ENCODE measurements around the gene TMOD1. TPM values are rescaled to one million over a fixed set of nuclear protein-coding genes. Genes with fewer than 3 reads are reported as not detected.
"Not testable (repeated sequence)": the region's sequence is repeated elsewhere in the genome, so short reads cannot be mapped to it uniquely, and the experiment has no call there.

The TMOD1 gene
- total RNA-seq, 1 donor from 2014 or later: 186 TPM

DNA sequence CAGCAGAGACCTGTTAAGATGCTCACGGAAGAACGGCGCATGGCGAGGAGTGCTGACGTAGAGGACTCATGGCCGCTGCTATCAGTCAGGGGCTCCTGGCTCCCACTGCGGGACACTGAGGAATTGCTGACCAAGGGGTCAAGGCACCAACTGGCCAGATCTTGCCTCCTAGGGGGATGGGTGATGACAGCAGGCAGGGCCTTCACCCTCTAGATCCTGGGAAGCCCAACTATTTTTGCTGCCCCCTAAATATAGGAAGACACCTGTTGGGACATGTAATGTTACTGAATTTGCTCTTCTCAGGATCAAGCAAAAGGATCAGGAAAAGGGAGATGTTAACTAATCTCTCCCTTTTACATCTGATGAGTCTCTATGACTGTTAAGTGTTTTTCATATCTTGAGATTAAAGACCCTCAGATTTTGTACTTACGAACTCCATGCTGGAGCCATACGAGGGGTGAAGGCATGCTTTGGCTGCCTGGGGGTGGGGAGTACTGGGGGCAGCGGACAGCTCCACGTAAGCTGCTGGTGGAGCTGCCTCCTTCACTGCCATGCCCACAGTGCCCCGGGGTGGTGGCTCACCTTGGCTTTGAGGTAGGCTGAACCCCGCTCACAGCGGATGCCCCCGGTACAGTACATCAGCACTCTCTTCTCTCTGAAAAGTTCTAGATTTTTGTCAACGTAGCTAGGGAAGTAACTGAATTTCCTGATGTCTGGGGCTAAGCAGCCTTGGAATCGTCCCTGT, 103.6 kb downstream of the TMOD1 start:
- H3K36me3 ChIP-seq: peaks cover 91% of the 10 kb centered on the region
- TF ChIP-seq, protein P1, sequence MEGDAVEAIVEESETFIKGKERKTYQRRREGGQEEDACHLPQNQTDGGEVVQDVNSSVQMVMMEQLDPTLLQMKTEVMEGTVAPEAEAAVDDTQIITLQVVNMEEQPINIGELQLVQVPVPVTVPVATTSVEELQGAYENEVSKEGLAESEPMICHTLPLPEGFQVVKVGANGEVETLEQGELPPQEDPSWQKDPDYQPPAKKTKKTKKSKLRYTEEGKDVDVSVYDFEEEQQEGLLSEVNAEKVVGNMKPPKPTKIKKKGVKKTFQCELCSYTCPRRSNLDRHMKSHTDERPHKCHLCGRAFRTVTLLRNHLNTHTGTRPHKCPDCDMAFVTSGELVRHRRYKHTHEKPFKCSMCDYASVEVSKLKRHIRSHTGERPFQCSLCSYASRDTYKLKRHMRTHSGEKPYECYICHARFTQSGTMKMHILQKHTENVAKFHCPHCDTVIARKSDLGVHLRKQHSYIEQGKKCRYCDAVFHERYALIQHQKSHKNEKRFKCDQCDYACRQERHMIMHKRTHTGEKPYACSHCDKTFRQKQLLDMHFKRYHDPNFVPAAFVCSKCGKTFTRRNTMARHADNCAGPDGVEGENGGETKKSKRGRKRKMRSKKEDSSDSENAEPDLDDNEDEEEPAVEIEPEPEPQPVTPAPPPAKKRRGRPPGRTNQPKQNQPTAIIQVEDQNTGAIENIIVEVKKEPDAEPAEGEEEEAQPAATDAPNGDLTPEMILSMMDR (IDR thresholded peaks at IDR 0.05; ENCODE audit: borderline replicate concordance): no peak
- intact Hi-C loops (cut with micrococcal nuclease): no loop called here

DNA sequence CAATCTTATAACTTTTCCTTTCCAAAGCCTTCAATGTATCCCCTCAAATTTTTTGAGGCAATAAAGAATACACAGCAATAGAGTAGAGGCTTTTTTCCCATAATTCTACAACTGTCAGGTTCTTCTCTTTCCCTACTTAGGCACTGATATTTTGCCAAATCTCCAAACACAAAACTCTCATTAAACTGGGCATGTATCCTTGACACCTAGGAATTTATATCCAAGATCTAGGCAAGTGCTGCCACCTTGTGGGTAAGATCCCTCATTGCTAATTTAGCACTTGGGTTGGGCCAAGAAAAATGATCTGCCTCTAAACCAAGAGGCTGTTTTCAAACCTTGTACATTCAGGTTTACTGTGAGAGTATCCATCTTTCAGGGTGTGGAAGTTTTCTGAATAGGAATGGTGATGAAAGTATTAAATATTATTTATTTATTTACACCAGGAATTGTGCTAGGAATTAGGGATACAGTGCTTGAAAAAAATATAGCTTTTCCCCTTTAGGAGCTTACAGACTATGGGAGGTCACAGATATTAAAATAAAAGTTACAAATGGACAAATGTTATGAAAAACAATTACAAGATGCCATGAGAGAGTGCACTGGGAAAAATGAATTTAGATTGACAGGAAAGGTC, 114.1 kb downstream of the TMOD1 start:
- TF ChIP-seq, protein P1 (IDR thresholded peaks at IDR 0.05; ENCODE audit: borderline replicate concordance): peak; percentile 86
- peak overlapping the region; percentile 15 for H3K27ac ChIP-seq (replicated peaks)

More for the DNA sequence above, 103.6 kb downstream of the TMOD1 start:
- no peaks in the 10 kb centered on the region for H3K9me3 ChIP-seq (replicated peaks)
- H3K4me1 ChIP-seq: peaks cover 31% of the 10 kb centered on the region
- H3K27ac ChIP-seq (replicated peaks): peak overlapping the region; percentile 17
- H3K4me3 ChIP-seq: no peak overlapping the region
- no peaks in the 10 kb centered on the region for H3K27me3 ChIP-seq (ENCODE audit: low read depth)
- no peak for DNase-seq

DNA sequence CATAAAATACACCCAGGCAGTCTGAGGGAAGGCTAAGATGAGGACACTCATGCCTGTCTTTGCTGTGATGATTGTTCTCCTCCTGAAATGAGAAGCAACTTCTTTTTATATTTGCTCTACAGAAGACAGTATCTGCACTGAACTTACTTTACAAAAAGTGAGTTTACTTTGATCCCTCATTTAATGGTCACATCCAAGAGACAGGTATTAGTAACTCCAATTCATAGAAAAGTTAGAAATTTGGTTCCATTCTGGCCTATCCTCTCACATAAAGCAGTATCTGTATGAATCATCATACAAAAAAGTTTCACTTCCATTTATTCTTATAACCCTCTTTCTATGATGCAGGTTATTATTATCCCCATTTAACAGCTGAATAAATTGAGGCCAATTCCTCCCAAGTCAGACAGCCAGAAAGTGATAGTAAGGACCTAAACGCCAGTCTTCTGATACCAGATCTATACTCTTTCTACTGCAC, 116.5 kb downstream of the TMOD1 start:
- Histone ChIP-seq H3K4me1 (peaks cover 38% of the 10 kb centered on the region), H3K27ac (replicated peaks) (no peak overlapping the region), H3K4me3 (no peak overlapping the region), H3K9me3 (replicated peaks) (no peaks in the 10 kb centered on the region), H3K36me3 (peaks cover 68% of the 10 kb centered on the region), H3K27me3 (ENCODE audit: low read depth) (no peaks in the 10 kb centered on the region)
- DNase-seq: no peak
- intact Hi-C loops (cut with micrococcal nuclease): loop anchor here (5.0 kb wide), 1 partner anchor 151 kb away; no protein-coding TSS in a partner anchor
- TF ChIP-seq, protein P1 (IDR thresholded peaks at IDR 0.05; ENCODE audit: borderline replicate concordance): no peak

More for the DNA sequence above, 114.1 kb downstream of the TMOD1 start:
- no peak overlapping the region for H3K4me3 ChIP-seq
- H3K27me3 ChIP-seq (ENCODE audit: low read depth): no peaks in the 10 kb centered on the region
- no peak for DNase-seq
- H3K36me3 ChIP-seq: peaks cover 68% of the 10 kb centered on the region
- intact Hi-C loops (cut with micrococcal nuclease): loop anchor here (5.0 kb wide), 1 partner anchor 148 kb away; no protein-coding TSS in a partner anchor
- no peaks in the 10 kb centered on the region for H3K9me3 ChIP-seq (replicated peaks)
- H3K4me1 ChIP-seq: peaks cover 16% of the 10 kb centered on the region

DNA sequence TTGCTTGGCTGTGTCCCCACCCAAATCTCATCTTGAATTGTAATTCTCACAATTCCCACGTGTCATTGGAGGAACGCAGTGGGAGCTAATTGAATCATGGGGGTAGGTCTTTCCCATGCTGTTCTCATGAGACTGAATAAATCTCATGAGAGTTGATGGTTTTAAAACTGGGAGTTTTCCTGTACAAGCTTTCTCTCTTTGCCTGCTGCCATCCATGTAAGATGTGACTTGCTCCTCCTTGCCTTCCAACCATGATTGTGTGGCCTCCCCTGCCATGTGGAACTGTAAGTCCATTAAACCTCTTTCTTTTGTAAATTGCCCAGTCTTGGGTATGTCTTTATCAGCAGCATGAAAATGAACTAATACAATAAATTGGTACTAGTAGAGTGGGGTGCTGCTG, 118.6 kb downstream of the TMOD1 start:
- H3K4me3 ChIP-seq; H3K27ac ChIP-seq (replicated peaks): not testable (repeated sequence)
- peaks cover 81% of the 10 kb centered on the region for H3K36me3 ChIP-seq

DNA sequence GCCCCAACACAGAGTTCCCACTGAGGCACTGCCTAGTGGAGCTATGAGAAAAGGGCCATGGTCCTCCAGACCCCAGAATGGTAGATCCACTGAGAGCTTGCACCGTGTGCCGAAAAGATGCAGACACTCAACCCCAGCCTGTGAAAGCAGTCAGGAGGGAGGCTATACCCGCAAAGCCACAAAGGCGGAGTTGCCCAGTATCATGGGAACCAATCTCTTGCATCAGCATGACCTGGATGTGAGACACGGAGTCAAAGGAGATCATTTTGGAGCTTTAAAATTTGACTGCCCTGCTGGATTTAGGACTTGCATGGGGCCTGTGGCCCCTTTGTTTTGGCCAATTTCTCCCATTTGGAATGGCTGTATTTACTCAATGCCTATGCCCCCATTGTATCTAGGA, 121.0 kb downstream of the TMOD1 start:
- peaks cover 58% of the 10 kb centered on the region for H3K4me1 ChIP-seq
- H3K9me3 ChIP-seq (replicated peaks); DNase-seq; H3K27me3 ChIP-seq (ENCODE audit: low read depth); intact Hi-C loops (cut with micrococcal nuclease); H3K27ac ChIP-seq (replicated peaks); H3K4me3 ChIP-seq: not testable (repeated sequence)
- peaks cover 70% of the 10 kb centered on the region for H3K36me3 ChIP-seq

More for the DNA sequence above, 118.6 kb downstream of the TMOD1 start:
- intact Hi-C loops (cut with micrococcal nuclease); H3K27me3 ChIP-seq (ENCODE audit: low read depth); H3K9me3 ChIP-seq (replicated peaks); DNase-seq: not testable (repeated sequence)
- H3K4me1 ChIP-seq: peaks cover 47% of the 10 kb centered on the region

DNA sequence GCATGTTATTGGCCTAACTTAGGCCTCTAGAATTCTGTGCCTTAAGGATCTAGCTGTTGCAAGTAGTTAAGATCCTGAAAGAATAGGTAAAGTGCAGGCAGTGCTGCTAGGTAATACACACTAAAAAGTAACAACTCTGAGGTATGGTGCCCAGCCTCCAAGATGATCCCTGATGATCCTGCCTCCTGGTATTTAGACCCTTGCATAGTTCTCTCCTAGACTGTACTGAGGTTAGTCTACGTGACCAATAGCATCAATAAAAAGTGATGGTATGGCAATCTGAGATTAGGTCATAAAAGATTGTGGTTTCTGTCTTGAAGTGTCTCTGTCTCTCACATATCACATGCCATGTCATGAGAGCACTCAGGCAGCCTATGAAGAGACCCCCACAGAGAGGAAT, 122.5 kb downstream of the TMOD1 start:
- intact Hi-C loops (cut with micrococcal nuclease): no loop called here
- Histone ChIP-seq H3K9me3 (replicated peaks) (no peaks in the 10 kb centered on the region), H3K27me3 (ENCODE audit: low read depth) (no peaks in the 10 kb centered on the region), H3K27ac (replicated peaks) (peak overlapping the region; percentile 76), H3K36me3 (peaks cover 56% of the 10 kb centered on the region), H3K4me3 (peak overlapping the region; percentile 56), H3K4me1 (peaks cover 72% of the 10 kb centered on the region)
- DNase-seq: no peak
- TF ChIP-seq, protein P1 (IDR thresholded peaks at IDR 0.05; ENCODE audit: borderline replicate concordance): no peak
